Activated effector memory CD4-positive, alpha-beta T cell treated with anti-CD3 and anti-CD28 coated beads, Interleukin-2, amount 50 U/mL, for 16 hours (primary cell): ENCODE data around the gene MAJIN.

ENCODE experiments used
- DNase-seq: peaks from one replicate; pipeline ENCODE4 v3.0.0-alpha.2; 2020

Gene MAJIN

DNA sequence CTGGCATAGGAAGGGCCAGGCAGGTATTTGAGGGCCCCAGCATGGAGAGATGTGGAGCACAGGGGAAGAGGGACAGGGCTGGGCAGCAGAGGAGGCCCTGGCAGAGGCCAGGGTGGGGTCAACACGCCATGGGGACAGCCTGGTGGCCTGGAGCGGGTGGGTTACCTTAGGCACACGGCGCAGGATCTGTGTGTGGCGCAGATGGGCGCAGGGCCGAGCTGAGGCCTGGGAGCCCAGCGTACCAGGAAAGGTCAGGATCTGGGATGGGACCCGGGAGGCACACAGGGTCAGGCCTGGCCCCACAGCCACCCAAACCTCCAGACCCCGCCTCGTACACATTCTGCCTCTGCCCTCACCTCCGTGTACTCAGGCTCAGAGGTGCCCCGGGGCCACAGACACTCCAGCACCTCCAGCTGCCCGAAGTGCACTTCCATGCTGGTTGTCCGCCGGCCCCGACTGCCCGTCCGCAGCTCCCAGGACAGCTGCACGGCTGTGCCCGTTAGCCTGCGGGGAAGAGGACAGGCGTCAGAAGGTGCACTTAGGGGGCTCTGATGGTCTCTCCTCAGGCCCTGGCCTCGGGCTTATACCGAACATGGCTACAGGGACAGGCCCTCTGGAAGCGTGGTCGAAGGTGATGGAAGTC is 61.3 kb downstream of the MAJIN start:
- DNase-seq, result no peak

DNA sequence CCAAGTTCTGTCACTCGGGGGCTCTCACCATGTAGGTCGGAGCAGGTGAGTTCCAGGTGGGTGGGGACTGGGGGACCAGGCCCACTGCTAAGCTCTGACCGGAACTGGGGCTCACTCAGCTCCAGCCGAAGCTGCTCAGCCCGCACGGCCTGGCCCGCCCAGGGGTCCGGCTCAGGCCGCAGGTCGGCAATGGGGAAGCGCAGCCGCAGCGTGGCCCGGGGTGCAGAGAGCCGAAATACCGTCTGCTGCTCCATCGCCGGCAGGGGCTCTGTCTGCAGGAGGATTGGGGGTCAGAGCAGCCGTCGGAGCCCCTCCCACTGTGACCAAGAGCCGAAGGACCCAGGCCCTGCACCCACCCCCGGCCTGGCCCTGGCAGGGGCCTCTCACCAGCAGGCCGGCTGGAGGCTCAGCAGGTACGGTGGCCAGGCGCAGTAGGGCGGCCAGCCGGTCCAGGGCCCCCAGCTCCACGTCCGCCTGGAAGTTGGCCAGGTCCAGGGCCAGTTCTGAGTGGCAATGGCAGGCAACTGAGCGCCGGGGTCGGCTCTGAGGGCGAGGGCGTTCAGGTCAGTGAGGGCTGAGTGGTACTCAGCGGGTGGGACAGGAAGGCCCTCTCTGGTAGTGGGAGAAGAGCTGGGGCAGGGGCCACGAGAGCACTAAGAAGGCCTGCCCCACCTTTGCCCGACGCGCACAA is 62.1 kb downstream of the MAJIN start:
- no peak for DNase-seq

DNA sequence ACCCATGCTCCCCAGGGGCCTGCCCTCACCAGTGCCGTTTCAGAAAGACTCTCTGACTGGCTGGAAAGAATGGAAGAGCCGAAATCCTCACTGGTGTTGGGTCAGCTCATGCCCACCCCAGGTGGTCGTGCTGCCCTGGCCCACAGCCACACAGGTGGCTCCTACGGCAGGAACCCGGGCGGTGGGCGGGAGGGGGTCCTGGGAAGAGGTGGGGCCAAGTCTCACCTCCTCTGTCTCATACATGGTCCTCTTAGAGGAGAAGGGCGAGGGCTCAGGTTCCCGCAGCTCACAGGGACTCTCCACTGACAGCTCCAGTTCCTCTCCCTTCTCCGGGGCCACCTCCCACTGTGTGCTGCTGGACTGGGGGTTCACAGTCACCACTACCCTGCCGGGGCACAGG is 63.1 kb downstream of the MAJIN start:
- DNase-seq, result no peak

DNA sequence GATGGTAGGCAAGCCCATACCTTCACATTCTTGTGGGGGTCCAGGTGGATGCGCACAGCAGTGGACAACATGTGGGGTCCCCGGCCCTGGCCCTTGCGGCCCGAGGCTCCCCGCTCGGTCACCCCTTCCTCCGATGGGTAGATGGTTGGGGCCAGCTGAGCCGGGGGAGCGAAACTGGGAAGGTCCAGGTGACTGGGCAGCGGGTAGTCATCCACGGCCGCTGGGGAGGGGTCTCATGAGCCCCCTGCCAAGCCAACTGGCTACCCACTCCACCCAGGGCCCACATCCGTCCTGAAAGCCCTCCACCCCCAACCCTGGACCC is 65.6 kb downstream of the MAJIN start:
- DNase-seq, result no peak

DNA sequence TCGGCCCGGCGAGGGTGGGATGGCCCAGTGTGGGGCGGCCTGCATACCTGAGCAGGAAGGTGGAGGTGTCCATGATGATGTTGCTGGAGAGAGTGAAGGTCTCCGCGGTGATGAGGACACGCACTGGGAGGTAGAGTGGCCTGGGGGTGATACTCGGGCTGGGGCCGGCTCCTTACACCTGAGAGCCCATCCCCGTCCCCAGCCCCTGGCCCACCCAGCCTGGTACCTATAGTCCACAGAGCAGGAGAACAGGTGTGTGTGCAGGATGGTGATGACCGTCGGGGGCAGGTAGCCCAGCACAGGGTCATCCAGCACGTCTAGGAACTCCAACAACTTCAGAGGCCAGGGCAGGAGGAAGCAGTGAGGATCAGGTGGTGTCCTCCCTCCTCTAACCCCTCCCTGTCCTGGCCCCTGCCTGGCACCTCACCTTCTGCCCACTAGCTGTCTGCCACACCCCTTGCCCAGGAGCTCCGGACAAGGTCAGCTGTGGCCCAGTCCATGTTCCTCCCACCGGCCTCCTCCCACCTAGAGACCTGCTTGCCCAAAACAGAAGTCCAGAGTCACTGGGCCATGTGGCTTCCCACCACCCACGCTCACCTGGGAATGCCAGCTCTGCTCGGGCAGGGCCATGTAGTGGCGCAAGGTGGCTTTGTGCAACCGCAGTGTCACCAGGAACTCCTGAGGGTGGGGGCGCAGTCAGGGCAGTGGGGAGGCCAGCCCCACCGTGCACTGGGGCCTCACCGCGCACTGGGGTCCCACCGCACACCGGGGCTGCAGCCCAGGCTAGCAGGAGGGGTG is 66.2 kb downstream of the MAJIN start:
- no peak for DNase-seq

DNA sequence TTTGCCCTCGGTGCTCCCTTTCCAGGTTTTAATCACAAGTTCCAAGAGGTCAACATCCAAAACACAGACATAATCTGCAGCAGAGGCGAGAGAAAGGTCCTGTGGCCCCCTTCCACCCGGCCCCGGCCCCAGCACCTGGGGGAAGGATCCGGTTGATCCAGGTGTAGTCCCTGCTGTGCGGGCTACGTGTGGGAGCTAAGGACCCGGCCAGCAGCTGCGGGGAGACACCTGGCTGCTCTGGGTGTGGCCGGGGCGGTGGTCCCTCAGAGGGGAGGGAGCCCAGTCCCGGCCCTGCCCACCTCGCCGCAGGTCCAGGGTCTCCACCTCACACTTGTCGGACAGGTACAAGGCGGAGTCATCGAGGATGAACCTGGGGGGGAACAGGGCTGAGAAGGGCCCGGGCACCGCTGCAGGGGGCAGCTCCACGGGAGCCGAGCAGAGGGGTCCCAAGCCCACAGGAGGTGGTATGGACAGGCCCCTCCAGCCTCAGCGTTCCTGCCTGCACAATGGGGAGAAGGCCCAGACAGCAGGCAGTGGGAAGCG is 68.5 kb downstream of the MAJIN start:
- no peak for DNase-seq

DNA sequence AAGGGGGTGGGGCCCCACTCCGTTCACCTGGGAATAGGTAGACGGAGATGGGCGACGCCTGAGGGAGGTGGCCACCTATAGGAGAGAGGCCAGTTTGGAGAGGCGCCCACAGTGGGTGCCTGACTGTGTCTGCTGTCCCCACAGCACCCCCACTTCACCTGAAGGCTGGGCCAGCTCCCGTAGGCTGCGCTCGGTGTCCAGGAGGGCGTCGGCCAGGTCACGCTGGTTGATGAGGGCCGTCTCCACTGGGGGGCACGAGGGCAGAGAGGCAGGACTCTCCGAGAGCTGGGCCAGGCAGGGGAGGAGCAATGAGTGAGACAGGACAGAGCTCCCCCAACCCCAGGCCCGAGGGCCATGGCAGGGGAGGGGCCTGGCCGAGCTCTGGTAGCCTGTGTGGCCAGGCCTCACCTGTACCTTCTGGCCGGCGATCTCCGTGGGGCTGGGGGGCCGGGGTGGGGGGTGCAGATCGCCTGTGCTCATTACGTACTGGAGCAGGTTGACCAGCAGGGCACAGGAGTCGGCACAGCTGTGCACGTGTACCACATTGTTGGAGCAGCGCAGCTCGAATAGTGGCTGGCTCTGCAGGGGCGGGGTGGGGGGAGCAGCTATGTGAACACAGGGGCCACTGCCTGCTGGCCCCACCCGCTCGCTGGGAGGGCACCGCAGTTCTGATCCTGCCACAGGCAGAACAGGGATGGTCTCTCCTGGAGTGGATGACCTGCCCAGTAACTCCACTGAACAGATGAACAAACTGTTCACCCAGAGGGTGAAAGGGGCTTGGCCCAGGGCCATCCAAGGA is 69.6 kb downstream of the MAJIN start:
- no peak for DNase-seq

DNA sequence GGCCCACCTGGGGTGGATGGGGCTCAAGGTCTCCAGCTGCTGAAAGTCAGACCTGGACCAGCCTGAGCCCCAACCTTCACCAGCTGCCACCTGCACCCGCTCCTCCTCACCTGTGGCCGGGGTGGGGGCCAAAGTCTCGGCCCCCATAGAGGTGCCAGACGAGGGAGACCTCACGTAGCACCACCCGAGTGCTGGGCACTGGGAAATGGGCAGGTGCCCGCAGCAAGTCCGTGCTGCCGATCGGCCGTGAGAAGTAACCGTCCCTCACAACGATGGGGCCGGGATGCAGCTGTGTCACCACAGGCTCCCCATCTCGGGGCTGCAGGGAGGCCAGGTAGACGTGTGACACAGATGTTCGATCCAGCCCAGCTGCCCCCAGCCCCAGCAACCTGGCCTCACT is 71.1 kb downstream of the MAJIN start:
- DNase-seq, result no peak

DNA sequence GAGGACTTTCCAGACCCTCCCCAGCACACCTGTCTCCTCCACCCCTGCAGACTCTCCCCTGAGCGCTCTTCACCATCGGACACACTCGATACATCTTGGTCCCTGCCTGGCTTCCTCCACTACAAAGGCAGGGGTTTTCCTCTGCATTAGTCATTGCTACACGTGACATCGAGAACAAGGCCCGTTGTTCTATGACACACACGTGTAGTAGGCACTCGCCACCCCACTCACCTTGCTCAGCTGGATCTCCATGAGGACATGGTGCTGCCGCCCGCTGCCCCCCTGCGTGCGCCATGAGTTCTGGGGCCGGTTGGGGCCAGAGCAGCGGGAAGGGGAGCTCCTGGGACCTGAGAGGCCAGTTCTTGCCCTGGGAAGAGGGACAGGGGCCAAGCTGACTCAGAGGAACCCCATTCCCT is 71.6 kb downstream of the MAJIN start:
- peak; percentile 90 for DNase-seq

DNA sequence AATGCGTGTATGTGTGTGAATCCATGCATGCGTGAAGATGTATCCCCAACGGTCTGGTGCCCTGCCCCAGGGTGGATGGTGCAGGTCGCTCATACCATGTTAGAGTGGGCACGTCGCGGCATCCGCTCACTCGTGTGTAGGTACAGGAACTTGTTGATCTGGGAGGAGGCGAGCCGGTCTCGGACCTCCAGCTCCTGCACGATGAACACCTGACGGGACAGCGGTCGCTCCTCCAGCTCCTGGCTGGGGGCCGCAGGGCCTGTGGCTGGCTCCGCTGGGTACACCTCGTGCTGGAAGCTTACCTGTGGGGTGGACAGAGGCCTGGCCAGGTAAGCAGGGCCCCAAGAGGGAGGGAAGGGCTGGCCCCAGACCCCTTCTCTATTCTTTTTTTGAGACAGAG is 73.4 kb downstream of the MAJIN start:
- DNase-seq, result no peak

DNA sequence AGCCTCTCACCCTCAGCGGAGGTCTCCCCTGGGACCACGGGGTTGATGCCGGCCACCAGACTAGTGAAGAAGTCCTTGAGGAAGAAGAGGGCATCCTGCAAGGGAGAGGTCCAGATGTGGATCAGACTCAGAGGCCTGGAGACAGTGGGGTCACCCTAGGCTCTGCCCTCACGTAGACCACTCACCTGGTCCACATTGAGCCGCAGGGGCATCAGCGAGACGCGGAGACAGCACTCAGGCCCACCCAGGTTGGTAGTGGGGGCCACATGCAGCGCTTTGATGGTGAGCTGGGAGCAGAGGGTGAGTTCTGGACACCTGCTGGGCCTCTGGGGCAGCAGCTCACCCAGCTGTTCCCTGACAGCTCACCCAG is 73.8 kb downstream of the MAJIN start:
- no peak for DNase-seq

DNA sequence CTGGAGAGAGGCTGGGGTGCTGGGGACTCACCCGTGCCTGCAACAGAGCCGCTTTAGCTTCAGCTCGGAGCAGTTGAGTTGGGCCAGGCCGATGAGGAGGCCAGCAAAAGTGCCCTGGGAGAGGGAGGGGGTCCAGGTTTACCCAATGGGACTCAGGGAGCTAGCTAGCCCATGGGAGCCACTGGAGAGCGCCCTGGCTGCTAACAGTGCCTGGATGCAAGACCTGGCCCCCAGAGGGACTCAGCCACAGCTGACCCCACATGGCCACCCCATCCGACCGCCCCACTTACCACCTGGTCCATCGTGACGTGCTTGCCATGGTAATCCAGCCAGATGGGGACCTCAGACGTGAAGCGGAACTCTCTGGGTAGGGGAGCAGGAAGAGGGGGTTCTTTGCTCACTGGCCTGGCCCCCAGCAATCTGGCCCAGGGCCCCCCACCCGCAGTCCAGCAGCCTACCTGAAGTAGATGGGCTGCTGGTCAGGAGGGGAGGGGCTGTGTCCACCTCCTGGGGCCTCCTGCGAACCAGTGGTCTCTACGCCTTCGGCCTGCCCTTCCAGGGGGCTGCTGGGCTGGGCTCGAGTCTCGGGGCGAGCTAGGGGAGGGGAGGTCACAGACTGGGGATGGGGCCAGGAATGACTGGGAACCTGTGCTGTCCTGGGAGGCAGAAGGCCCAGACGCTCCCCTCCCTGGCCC is 74.4 kb downstream of the MAJIN start:
- DNase-seq, result no peak

DNA sequence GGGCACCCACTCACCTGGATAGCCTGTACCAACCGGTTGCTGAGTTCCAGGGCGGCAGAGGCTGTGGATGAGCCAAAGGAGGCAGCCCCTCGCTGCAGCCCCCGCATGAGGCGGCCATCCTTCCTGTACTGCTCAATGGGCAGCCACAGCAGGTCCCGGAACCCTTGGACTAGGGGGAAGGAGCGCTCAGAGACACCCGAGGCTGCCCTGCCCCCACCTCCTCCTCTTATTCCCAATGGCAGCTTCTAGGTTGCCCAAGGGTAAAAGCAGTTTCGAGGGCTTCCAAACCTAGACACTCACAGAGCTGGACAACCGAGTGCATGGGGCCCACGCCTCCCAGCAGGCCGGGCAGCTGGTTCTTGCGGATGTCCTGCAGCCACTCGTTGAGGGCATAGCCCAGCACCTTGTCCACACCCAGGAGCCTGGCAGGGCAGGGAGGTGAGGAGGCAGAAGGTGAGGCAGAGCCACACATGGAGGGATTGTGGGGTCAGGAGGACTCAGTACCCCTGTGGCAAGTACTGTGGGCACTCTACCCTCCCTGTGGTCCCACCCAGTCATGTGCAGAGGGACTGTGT is 75.4 kb downstream of the MAJIN start:
- no peak for DNase-seq

DNA sequence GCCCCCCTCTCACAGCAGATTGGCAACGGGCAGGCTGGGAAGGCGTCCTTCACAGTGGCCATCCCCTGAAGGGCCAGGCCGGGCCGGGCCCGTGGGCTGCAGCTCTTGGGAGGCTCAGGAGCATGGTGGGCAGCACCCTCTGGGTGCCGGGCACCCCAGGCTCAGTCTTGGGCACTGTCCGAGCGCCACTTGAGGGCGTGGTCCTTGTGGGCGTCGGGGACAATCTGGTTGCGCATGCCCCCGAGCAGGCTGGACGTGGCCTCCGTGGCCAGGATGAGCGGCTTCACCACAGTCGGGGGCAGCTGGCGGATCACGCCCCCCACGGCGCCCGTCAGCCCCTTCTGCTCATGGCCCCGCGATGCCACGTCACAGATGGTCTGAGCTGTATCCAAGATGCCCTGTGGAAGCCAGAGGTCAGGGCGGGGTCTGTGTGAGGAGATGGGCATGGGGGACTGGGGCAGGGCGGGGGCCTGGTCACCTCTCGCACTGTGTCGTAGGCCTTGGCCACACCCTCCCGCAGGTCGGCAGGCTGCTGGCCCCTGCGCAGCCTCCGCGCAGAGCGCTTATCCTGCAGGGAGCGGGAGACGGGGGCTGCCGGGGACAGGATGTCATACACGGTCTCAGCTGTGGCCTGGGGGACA is 77.0 kb downstream of the MAJIN start:
- no peak for DNase-seq

DNA sequence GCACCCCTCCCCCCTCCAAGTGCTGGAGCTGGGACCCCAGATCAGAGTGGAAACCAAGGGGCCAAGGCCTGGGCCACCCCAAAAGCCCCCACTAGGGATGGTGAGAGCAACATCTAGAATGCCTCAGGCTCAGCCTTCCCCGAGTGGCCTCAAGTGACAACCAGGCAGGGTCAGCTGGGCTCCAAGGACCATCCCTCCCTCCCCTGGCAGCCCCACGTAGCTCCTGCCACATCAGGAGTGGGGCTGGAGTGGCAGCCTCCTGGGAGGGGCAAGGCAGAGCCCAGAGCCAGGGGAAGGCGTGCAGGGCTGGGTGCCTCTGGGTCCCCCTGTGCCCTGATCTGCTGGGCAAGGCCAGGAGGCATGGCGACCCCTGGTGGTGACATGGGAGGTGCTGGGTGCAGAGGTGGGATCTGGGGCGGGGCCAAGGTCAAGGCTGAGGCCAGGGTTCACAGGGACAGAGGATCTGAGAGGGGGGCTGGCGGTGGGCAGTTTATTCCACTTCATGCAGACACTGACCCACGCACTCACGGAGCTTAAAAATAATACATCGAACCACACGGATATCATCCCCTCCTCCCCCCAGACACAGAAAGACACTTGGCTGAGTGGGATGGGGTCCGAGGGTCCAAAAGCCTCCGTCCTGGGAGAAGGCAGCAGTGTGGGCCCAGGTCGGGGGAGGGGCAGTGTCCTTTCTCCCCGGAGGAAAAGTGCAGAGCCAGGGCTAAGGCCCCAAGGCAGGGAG is 77.7 kb downstream of the MAJIN start:
- peak; percentile 96 for DNase-seq

DNA sequence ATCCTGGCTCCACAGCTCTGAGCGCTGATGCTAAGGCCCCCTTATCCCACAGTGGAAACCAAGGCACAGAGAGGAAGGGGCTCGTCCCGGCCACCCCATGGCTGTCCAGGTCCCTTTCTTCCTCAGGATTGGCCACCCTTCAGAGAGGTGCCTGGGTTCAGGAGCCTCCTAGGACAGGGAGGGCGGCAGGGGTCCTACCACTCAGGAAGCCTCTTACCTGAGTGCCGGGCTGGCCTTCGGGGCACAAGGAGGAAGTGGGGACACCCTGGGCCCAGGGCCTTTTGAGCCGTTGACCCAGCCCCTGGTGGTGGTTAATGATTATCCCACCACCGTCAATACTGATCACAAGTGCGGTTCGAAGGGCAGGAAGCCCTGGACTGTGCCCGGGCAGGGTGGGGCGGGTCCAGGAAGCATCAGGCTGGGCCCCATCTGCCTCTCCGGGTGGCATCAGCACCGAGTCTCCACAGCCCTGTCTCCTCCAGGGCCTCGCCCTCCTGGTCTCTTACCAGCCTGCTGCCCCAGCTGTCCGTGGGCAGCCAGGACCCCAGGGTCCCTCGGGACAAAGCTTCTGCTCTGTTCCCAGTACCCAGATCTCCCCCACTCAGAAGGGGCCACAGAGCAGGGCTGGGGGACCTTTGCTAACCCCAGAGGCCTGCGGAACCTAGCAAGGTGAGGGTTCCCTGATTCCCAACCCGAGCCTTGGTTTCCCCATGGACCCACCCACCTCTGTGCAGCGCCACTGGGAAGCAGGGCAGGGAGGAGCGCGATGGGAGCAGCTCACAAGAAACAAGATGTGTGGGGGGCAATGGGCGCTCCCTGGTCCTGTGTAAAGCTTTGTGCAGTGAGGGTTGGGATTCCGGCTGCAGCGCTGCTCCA is 78.5 kb downstream of the MAJIN start:
- DNase-seq, result no peak

DNA sequence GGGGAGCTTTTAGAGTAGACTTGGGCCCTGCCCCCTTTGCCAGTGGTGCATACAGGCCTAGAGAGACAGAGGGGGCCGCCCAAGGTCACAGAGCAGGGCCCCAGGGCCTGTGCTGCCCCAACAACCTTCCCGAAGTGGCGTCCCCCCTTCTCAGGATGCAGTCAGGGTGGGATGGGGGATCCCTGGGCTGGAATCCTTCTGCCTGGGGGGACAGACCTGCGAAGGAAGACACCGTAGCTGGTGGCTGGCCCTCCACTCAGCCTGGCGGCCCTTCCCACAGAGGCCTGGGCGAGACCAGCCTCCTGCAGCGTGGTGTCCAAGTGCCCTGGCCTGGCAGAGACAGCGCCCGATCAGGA is 79.1 kb downstream of the MAJIN start:
- DNase-seq, result no peak

DNA sequence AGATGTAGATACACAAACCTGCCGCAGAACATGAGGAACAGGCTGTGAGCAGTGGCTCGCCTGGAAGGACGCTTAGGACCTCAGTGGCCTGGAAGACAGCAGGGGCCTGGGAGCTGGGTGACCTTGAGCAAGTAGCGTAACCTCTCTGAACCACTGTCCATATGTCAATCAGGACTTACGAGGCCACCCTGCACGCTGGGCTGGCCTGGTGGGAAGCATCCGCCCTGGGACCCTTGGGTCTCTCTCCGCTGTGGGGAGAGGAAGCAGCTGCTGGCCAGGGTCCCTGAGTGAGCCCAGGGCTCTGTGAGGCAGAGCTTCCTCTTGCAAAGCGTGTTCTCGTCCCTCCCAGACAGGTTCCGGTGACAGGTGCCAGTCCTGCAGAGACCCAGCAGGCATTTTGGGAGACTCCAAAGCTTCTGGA is 79.5 kb downstream of the MAJIN start:
- no peak for DNase-seq

DNA sequence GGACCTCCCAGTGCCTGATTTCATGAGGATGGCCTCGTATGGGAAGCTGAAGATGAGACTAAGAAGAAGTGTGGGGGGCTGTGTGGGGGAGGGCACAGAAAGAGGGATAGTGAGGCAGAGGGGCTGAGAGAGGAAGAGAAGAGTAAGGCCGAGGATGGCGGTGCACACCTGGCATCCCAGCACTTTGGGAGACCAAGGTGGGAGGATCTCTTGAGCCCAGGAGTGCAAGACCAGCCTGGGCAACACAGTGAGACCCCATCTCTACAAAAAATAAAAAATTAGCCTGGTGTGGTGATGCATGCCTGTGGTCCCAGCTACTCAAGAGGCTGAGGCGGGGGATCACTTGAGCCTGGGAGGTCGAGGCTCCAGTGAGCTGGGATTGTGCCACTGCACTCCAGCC is 80.0 kb downstream of the MAJIN start:
- DNase-seq, result no peak
